H4 (cell line): ENCODE data around the gene UCN. TPM values are rescaled to one million over a fixed set of nuclear protein-coding genes. Genes with fewer than 3 reads are reported as not detected.
A peak's percentile ranks its signal among the peaks of the same experiment; 100 is the strongest.
"Not testable (repeated sequence)": the region's sequence is repeated elsewhere in the genome, so short reads cannot be mapped to it uniquely, and the experiment has no call there.

Source experiments
- DNase-seq: peaks from one replicate; pipeline ENCODE4 v3.0.0-alpha.2; 2015; ENCODE audit warnings: low spot score
- total RNA-seq: library from RNA; depleted of rRNA; stranded (reverse); fragments of >200 nt; shearing (Covaris generic); gene quantifications from 2 replicates; pipeline ENCODE4 v1.2.3, GENCODE V29; 2014

UCN gene
- total RNA-seq, 1 experiment from 2014 or later, result not detected

DNA sequence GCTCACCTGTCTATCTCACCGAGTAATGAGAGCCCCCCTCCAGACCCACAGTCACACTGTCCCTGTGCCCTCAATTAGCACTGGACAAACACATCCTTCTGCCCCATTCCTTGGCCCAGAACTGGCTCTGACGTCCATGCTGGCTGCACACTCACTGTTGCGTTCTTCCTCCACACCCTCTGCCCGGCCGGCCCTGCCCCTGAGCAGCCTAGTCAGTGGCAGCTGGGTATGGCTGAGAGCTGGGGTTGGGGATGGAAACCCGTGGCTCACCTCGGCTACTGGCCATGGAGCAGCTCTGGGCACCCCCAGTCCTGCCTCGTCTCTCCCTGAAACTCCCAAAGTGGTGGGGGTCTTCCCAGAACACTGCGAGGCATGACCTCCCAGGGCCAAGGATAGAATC, 6.5 kb upstream of the UCN start:
- no peak for DNase-seq

DNA sequence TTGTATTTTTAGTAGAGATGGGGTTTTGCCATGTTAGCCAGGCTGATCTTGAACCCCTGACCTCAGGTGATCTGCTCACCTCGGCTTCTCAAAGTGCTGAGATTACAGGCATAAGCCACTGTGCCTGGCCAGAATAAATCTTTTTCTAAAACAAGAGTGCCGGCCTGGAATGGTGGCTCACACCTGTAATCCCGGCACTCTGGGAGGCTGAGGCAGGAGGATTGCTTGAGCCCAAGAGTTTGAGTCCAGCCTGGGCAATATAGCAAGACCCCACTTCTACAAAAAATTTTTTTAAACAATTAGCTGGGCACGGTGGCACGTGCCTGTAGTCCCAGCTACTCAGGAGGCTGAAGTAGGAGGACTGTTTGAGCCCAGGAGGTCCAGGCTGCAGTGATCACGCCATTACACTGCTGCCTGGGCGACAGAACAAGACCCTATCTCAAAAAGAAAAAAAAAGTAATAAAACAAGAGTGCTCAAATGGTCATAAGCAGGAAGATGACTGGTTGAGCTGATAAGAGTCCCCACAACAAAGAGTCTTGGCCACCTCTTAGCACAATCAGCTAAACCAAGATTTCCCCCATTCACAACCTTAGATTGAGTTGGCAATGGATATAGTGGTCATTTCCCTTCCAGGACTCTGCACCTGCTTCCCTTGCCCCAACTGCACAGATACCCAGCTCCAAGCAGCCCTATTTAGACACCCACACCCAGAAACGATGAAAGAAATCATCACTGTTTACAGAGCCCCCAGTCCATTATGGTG, 5.8 kb upstream of the UCN start:
- DNase-seq, result no peak

GRCh38 chr2:27312152-27312551, 3.9 kb upstream of the UCN start:
- DNase-seq, result no peak

- DNase-seq, result no peak
Measured at GRCh38 chr2:27309651-27310050, 1.4 kb upstream of the UCN start.

DNA sequence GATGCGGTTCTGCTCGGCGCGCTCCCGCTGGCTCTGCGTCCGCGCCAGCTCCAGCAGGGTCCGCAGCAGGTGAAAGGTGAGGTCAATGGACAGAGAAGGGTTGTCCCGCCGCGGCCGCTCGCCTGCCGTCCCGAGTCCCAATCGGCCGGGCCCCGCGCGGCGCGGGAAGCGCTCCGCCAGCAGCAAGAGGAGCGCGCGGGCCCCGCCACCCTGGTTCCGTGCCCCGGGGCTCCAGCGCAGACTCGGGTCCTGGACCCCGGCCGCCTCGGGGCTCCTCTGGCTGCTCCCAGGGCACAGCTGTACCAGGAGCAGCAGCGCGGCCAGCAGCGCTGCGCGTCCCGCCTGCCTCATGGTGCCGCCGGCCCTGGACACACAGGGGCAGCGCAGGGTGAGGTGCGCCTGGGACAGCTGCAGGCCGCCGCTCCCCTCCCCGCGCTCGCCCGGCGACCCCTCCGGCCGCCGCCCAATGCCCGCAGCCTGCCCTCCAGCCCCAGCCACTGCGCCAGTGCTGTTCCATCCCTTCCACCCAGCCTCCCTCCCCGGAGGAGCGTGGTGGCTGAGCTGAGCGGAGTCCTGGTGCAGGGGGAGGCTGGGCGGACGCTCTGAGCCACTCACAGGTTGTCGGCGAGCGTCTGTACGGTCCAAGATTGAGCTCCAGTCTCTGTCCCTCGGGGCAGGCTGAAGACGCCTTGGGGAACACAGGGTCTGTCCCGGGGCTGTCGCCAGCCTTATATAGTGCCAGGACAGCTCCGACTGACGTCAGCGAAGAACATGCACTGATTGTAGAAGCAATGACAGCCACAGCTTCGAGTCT, 493 bp downstream of the UCN start:
- no peak for DNase-seq

- DNase-seq, result no peak
Measured at GRCh38 chr2:27307287-27307544, 1.0 kb downstream of the UCN start.

DNA sequence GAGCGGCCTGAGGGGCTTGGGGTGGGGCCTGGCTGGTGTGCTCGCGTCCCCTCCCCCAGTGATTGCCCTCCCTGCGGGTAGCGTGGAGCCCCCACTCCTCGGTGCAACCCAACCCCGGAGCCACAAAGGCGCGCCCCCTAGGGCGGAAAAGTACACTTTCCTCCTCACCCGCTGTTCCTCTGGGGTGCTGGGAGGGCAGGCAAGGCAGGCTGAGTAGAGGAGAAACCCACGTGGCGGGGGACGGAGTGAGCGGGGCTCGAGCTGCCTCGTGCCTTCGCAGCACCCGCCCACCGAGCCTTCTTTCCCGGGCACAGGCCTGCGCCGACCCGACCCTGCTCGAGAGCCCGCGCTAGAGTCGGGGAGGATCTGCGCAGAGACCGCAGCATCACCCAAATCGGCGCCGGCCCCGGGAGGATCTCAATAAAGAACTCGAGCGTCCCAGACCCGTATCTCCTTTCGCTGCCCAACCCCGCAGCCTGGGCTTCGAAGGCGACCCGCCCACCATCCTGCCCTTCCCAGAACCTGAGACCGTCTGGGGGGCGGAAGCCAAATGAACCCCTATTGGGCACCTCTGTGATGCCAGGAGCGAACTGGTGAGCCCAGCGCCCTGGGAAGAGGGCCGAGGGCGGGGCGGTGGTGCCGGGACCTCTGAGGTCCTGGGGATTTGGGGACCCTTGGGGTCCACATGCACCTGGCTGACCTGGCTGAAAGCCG, 1.5 kb downstream of the UCN start:
- DNase-seq, result no peak

GRCh38 chr2:27306136-27306535, 2.1 kb downstream of the UCN start:
- no peak for DNase-seq

DNA sequence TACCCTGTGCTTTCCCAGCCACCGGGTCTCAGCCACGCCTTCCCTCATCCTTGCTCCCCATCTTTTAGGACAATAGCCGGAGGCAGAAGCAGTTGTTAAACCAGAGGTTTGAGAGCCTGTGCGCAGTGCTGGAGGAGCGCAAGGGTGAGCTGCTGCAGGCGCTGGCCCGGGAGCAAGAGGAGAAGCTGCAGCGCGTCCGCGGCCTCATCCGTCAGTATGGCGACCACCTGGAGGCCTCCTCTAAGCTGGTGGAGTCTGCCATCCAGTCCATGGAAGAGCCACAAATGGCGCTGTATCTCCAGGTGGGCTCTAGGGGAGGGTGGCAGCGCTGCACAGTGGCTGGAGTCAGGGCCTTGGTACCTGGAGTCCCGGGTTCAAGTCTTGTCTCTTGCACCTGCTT, 2.7 kb downstream of the UCN start:
- DNase-seq, result no peak

- DNase-seq, result no peak
Measured at GRCh38 chr2:27304488-27305240, 3.6 kb downstream of the UCN start.

- peak; percentile 47 for DNase-seq
Measured at GRCh38 chr2:27303093-27304025, 4.9 kb downstream of the UCN start.

DNA sequence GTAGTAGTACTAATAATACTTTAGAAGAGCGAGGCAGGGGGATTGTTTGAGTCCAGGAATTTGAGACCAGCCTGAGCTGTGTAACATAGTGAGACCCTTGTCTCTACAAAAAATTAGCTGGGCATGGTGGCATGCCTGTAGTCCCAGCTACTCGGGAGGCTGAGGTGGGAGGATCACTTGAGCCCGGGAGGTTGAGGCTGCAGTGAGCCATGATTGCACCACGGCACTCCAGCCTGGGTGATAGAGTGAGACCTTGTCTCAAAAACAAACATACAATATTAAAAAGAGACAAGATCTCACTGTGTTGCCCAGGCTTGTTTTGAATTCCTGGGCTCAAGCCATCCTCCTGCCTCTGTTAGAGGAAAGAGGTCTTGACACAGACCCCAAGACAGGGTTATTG, 7.6 kb downstream of the UCN start:
- DNase-seq, result not testable (repeated sequence)

- peak; percentile 16 for DNase-seq
Measured at GRCh38 chr2:27298391-27299080, 9.7 kb downstream of the UCN start.

GRCh38 chr2:27297195-27297594, 11.1 kb downstream of the UCN start:
- DNase-seq, result no peak

DNA sequence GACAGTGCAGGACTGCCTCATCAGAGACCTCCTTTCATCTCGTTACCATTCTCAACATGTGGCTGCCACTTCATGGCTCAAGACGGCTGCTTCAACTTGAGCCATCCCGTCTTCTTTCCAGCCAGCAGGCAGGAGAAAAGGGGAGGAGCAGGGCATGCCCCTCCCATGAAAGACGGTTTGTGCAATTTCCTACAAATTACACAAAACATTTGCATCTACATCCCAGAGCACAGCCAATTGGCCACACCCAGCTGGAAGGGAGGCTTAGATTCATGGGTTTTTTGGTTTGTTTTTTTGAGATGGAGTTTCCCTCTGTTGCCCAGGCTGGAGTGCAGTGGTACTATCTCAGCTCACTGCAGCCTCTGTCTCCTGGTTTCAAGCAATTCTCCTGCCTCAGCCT, 11.8 kb downstream of the UCN start:
- no peak for DNase-seq

GRCh38 chr2:27294928-27295327, 13.3 kb downstream of the UCN start:
- DNase-seq, result no peak

GRCh38 chr2:27291865-27292264, 16.4 kb downstream of the UCN start:
- DNase-seq, result no peak

- no peak for DNase-seq
Measured at GRCh38 chr2:27290549-27290948, 17.7 kb downstream of the UCN start.

DNA sequence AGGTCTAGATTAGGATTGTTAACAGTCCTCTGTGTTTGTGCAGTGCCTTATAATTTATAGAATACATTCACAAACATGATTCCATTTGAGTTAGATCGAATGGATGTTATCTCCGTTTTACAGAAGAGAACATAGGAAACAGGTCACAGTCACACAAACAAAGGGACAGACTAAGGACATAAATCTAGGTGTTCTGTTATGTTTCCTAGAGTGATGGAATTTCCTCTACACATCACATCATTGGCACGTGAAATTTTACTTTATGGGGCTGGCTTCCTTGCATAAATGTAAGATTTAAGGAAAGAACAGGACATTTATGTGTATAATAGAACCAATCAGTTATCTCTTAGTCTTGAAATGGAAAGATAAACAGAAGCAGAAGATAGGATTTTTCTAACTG, 19.6 kb downstream of the UCN start:
- no peak for DNase-seq

DNA sequence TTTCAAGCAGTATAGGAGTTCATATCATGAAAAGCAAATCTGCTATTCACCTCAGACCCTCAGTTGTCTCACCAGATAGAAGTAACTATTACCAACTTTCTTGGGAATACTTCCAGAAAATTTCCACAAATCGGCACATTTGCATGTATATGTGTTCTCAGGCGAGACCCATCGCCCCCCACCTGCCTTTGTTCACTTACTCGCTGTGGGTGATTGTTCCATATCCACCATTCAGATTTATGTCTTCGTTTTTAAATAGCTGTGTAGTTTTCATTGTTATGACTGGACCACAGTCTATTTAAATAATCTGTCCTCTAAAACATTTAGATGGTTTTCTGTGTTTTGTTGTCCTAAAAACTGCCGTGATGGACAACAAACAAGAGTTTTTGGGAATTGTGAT, 22.8 kb downstream of the UCN start:
- DNase-seq, result no peak
